Stimulated activated naive CD8-positive, alpha-beta T cell treated with anti-CD3 and anti-CD28 coated beads, Interleukin-15, Interleukin-2, amounts not matched to agents 100 U/mL and 50 U/mL, for 24 hours (primary cell): ENCODE data around the gene ATG101.
"Not testable (repeated sequence)": the region's sequence is repeated elsewhere in the genome, so short reads cannot be mapped to it uniquely, and the experiment has no call there.

Experiments
- ATAC-seq: fragments of 150-1000 bp; cut with Tn5 transposase; one replicate; pipeline ENCODE4 v1.10.0; 2021
- DNase-seq: peaks from one replicate; pipeline ENCODE4 v3.0.0; 2021

The ATG101 gene

GRCh38 chr12:52097045-52097666 is 27.4 kb downstream of the ATG101 start:
- no peak for DNase-seq

GRCh38 chr12:52104431-52105089 is 34.8 kb downstream of the ATG101 start:
- not testable (repeated sequence) for ATAC-seq, DNase-seq

More at GRCh38 chr12:52097045-52097666, 27.4 kb downstream of the ATG101 start:
- no peak for ATAC-seq

DNA sequence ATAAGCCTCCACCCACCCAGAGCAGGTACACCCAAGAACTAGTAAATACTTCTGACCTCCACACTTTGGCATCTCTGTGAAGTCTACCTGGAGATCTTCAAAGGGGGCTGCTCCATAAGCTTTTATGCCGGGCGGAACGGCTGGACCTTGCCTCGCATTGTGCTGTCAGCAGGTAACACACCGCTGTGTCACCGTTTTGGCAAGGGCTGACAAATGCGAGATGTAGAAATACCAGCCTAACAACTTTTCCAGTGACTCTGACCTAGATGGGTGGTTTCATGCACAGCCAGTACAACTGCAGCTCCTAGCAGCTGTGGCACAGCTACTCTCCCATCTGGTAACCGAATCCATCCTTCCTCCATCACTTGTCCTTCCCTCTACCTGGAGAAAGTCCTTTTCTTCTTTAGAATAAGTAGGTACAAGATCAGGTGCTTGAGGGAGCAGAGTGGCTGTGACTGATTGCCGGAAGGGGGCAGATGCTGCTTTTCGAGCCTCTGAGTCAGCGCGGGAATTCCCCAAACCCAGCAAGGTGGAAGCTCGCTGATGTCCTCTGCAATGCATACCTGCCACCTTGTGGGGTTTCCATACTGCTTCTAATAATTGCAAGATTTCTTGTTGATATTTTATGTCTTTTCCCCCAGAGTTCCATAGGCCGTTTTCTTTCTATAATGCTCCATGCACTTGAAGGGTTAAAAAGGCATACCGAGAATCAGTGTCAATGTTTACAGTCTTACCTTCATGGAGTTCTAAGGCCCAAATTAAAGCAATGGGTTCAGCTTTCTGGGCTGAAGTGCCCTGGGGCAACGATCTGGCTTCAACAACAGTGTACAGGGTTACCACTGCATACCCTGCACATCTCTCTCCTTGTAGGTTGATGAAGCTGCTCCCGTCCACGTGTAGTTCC is 46.7 kb downstream of the ATG101 start:
- not testable (repeated sequence) for ATAC-seq
- peak; percentile 62 for DNase-seq

DNA sequence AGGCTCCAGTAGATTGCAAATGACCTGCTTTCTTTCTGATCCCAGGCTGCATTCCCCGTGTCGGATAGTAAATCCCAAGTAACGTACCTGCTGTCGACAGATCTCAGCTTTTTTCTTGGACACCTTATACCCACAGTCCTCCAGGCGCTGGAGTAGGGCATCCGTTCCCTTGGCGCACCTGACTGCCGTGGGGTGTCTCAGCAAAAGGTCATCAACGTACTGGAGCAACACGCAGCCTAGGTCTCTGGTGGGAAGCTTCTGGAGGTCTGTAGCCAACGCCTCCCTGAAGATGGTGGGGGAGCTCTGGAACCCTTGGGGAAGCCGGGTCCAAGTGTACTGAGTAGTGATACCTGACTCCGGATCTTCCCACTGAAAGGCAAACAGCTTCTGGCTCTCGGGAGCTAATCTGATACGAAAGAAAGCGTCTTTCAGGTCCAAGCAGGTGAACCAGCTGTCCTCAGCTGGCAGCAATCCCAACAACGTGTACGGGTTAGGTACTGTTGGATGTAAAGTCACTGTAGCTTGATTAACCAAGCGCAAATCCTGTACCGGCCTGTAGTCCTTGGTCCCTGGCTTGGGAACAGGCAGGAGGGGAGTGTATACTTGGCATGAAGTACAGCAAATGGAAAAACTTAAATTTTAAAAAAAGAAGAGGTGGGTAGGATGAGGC is 48.2 kb downstream of the ATG101 start:
- DNase-seq, ATAC-seq: not testable (repeated sequence)

DNA sequence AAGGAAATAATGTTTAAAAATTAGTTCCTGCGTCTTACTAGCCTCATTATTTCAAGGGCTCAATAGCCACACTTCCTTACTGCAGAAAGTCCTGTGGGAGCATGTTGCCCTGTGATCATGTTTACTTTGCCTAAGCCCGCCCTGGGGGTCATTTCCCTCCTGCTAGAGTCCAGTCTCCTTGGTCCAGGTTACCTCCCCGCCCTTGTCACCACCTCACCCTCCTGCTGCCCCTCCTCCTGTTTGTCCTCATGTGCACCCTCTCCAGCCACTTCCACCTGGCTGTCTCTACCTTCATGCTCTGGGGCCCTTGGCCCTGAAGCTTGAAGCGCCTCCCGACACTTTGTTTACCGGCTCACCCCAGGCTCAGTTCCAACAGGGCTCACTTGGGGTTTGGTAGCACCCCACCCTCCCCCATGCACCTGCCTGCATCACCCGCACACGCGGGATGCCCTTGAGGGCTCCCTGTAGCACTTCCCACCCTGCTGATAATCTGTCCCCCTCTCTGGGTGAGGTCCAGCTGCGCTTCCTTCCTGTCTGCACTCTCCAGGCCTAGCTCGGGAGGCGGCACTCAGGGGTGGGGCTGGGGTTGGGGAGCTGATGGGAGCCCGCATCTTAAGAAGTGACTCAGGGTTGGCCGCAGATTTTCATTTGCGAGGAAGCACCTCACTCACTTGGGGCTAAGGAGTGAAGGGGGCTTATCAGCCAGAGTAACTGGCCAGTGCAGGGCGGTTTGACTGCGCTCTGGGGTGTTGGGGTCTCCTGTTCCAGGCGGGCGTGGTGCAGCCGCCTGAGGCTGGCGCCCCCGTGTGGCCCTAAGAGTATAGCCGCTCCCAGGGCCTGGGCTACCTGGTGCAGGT is 49.8 kb downstream of the ATG101 start:
- DNase-seq, result peak; percentile 61
- peak; percentile 38 for ATAC-seq

- no peak for ATAC-seq
Measured at GRCh38 chr12:52120951-52121823, 51.4 kb downstream of the ATG101 start.

DNA sequence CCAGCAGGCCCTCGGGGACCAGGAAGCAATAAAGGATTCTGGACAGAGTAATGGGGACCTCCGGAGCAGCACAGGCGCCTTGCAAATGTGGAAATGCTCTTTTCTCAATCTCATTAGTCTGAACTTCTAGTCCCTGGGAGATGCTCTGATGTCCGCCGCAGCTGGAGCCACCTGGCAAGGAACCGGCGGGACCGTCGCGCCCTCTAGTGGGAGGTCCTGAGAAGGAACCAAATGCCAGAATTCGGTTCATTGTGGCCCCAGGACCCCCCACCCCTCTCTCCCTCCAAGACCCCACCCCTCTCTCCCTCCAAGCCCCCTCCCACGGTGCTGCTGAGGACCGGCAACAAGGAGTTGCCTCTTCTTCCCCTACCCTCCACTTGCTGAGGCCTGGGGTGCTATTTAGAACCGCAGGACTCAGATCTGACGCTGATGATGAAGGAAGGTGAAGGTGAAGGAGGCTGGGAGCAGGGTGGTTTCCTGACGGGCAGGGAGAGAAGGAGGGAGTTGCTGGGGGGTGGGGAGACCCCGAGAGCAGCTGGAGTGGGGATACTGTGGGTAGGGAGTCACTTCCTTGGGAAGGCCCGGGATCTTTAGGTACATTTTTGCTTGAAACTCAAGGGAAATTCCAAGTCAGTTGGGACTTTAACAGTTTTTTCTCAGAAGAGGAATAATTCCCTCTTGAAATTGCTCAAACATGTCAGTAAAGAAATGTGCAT is 52.2 kb downstream of the ATG101 start:
- ATAC-seq (no peak), DNase-seq (peak; percentile 78)

More at GRCh38 chr12:52120951-52121823, 51.4 kb downstream of the ATG101 start:
- DNase-seq, result no peak

GRCh38 chr12:52122540-52122871 is 52.7 kb downstream of the ATG101 start:
- DNase-seq, result no peak
- no peak for ATAC-seq

- DNase-seq (no peak), ATAC-seq (no peak)
Measured at GRCh38 chr12:52122904-52123303, 53.1 kb downstream of the ATG101 start.

- ATAC-seq (no peak), DNase-seq (no peak)
Measured at GRCh38 chr12:52123487-52124186, 53.9 kb downstream of the ATG101 start.

DNA sequence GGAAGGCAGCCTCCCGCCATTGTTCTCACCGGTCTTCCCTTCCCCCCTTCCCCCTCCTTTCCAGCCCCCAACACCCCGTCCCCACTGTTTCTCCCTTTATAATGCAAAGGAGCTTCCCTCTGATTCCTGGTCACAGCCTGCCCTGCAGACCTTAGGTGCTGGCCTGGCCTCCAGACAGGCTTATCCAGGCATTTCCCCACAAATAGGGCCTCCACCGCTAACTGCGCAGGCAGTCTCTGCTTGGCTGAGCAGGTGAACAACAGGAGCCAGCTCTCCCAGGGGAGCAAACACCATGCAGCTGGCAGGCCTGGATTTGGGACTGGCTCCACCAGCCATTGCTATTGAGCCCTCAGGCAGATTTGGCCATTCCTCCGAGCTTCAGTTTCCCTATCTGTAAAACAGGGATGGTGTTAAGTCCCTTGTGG is 55.7 kb downstream of the ATG101 start:
- DNase-seq, result no peak
- ATAC-seq, result no peak

GRCh38 chr12:52126050-52126604 is 56.3 kb downstream of the ATG101 start:
- ATAC-seq, result no peak
- no peak for DNase-seq
